Stimulated activated CD4-positive, alpha-beta T cell treated with anti-CD3 and anti-CD28 coated beads, Interleukin-1b, Interleukin-23, amount 100 ng/mL, for 1 hour (primary cell): ENCODE results near the gene CDC42BPB.

ENCODE experiments used
- DNase-seq, 2 donors: peaks; one replicate each; pipeline ENCODE4 v3.0.0-alpha.2; 2020; ENCODE audit warnings: low read depth in 2 of 2

Gene CDC42BPB

DNA sequence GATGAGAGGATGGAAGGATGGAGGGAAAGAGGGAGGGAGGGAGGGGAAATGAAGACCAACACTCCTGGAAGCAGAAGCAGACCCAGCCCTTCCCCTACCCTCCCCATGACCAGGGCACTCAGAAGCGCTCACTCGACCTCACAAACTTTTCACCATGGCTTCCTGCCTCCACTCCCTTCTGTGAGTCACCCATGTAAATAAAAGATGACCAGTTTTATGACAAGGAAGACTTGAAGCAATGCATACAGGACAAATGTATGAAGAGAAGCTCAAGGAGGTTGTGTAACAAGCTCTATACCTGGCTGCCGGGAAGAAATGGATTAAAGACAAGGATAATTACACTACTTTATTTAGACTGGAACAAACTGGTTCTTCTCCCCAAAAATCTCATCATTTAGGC, 63.8 kb downstream of the CDC42BPB start:
- DNase-seq, result no peak

DNA sequence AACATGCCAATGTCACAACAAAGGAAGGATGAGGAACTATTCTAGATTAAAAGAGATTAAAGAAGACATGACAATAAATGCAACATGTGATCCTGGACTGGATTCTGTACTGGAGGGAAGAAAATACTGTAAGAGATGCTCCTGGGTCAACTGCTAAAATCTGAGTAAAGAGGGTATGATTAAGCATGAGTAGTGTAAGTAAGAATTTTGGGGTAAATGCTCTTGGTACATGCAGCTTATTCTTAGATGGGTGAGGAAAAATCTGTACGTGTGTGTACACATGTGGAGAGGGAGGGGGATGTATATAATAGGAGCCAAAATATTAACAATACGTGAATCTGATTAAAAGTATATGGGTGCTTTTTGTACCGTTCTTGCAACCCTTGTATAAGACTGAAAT, 66.0 kb downstream of the CDC42BPB start:
- no peak for DNase-seq

- no peak for DNase-seq
Measured at GRCh38 chr14:102988054-102988453, 69.3 kb downstream of the CDC42BPB start.

DNA sequence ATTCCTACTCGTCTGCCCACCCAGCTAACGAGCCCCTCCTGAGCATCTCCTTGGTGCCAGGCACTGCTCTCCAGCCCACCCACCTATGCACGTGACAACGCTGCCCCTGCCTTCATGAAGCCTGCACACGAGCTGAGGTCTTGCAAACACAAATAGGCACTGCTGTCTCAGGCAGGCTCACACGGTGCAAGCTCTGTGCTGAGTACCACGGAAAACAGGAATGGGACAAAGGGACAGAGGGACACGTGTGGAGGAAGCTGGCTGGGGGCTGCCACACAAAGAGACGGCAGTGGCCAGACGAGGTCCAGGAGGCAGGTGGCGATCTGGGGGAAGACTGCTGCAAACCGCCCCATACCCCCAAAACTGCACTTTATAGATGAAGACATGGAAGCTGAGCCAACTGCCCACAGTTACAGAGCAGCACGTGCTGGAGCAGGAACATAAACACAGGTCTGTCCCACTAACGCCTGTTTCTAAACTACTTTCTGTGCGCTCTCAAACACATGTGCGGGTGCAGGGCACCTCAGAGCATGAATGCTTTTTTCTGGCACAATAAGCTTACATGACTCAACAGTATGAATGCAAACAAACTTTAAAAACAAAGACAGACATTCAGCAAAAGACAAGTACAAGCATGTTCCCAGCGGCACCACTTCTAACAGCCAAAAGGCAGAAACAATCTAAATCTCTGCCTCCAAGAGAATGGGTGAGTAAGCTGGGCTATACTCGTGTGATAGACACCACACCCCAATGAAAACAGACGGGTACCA, 70.4 kb downstream of the CDC42BPB start:
- no peak for DNase-seq

DNA sequence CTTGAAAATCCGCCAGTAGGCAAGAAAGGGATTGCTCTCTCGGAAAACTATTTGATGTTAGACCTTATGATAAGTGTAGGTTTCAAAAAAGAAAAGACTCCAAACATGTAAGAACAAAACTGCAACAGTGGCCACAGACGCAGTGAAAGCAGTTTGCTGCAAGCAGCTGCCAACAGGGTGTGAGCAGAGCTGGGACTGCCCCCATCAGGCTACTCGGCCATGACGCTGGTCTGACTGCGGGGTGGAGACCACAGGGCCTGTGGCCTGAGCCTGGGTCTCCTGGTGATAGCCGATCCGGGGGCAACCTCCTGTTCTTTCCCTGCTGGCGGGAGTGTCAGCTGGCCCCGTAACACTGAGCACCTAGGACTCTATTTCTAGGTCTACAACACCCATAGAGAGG, 71.7 kb downstream of the CDC42BPB start:
- DNase-seq, result no peak

DNA sequence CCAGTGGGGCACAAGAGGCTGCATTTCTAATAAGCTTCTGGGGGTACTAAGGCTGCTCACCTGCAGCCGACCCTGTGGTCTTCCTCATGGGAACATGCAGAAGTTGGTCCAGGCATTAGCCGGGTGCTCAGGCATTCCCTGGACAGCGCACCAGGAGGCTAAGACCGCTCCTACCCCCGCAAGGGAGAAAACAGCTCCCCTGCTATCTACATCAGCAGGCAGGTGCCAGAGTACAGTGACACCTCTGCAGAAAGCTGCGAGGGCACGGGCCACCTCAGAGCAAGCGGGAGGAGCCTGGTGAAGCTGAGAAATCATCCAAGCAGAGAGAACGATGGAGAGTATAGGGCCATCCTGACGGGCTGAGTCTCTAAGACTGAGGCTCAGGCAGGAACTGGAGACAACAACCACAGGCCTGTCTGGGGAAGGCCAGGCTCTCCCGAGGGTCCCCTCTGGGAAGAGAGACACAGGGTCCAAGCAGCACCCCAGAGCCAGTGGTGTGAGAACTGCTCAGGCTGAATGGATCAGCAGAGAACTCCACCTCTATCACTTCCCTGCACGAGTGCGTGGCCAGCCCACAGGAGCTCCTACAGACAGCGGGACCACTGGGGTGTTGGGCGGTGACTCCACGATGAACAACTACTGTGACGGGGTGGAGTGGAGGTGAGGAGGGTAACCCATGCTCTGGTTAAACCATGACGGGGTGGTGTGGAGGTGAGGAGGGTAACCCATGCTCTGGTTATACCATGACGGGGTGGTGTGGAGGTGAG, 72.8 kb downstream of the CDC42BPB start:
- DNase-seq, result no peak

DNA sequence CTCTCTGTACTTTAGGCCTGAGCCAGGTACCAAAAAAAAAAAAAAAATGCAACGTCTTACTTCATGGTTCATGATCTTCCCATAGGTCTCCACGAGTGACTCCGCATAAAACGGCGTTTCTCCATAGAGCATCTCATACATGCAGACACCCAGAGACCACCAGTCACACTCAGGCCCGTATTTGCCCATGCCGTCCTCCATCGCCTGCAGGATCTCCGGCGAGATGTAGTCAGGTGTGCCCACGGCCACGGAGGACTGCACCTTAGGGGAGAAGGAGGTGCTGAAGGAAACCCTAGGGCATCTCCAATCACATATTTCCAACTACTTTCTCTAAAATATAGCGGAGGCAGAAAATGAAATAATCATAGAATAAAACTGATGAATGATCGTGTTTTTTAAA, 73.9 kb downstream of the CDC42BPB start:
- no peak for DNase-seq

GRCh38 chr14:102982852-102983470, 74.4 kb downstream of the CDC42BPB start:
- DNase-seq, result no peak

- no peak for DNase-seq
Measured at GRCh38 chr14:102980409-102980810, 76.9 kb downstream of the CDC42BPB start.

DNA sequence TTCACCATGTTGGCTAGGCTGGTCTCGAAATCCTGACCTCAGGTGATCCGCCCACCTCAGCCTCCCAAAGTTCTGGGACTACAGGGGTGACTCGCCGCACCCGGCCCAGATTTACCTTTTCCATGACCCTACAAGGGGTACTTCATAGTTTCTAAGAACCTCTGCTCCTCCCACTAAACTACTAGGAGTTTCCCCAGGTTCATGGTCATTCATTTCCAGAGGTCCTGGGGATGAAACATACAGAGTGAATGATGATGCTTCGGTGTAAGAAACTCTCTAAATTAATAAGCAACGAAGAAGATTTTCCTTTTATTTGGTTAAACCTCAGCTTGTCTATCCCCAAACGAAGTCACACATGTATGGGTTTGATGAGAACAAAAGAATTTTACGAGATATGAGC, 77.9 kb downstream of the CDC42BPB start:
- no peak for DNase-seq

- no peak for DNase-seq
Measured at GRCh38 chr14:102977475-102977874, 79.9 kb downstream of the CDC42BPB start.

- DNase-seq, result no peak
Measured at GRCh38 chr14:102975662-102976061, 81.7 kb downstream of the CDC42BPB start.

- DNase-seq, result no peak
Measured at GRCh38 chr14:102973706-102974285, 83.6 kb downstream of the CDC42BPB start.

- DNase-seq, result no peak
Measured at GRCh38 chr14:102971836-102972606, 85.3 kb downstream of the CDC42BPB start.

GRCh38 chr14:102971314-102971713, 86.0 kb downstream of the CDC42BPB start:
- no peak for DNase-seq

DNA sequence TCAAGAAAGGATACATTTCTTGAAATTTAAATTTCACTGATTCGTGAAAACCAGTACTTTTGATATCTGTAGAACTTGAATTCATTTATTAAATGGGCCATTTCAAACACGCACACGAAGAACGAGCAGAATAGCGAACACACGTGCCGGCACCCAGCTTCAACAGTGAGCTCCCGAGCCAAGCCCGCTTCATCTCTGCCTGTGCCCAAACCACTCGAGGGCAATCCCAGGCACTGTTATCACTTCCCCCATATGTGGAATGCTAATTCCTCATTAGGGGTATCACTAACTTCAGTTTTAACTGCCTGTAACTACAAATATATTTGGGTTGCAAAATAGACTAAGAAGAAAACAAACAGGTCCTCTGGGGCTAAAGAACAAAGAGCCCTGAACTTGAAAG, 86.9 kb downstream of the CDC42BPB start:
- DNase-seq, result no peak

- no peak for DNase-seq
Measured at GRCh38 chr14:102969901-102970300, 87.4 kb downstream of the CDC42BPB start.

- DNase-seq, result no peak
Measured at GRCh38 chr14:102969060-102969791, 88.1 kb downstream of the CDC42BPB start.

GRCh38 chr14:102968306-102968705, 89.0 kb downstream of the CDC42BPB start:
- no peak for DNase-seq

DNA sequence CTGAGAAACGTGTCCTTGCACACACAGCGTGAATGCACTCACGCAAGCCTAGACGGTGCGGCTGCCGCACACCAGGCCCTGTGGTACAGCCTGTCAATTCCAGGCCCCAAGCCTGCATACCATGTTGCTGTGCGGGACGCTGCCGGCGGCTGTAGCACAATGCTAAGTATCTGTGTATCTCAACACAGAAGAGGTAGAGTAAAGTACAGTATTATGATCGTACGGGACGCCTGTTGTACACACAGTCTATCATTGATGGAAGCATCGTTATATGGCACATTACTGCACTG, 89.9 kb downstream of the CDC42BPB start:
- DNase-seq, result no peak
